Prostate gland (tissue), 2 donors: ENCODE measurements around the gene INTS1. TPM values are rescaled to one million over a fixed set of nuclear protein-coding genes. Genes with fewer than 3 reads are reported as not detected.

Experiments
- DNase-seq: peaks from one replicate; pipeline ENCODE4 v3.0.0-alpha.2; 2019; ENCODE audit warnings: low spot score
- H3K27ac ChIP-seq, 2 donors: fragments of 200-600 bp; sonication (generic); 2 replicates each; pipeline ENCODE4 v1.5.1; 2017 to 2019
- H3K27me3 ChIP-seq: fragments of 200-600 bp; sonication (generic); replicated peaks from 2 replicates; pipeline ENCODE4 v1.5.1; 2019; ENCODE audit not compliant: insufficient read depth
- H3K36me3 ChIP-seq, 2 donors: fragments of 200-600 bp; sonication (generic); 1 replicate in 1 of 2; 2 replicates in 1 of 2; pipeline versions ENCODE4 v1.5.1 to v1.8.1; 2017 to 2019
- H3K4me1 ChIP-seq: fragments of 200-600 bp; sonication (generic); replicated peaks from 2 replicates; pipeline ENCODE4 v1.5.1; 2019
- H3K4me3 ChIP-seq, 2 donors: fragments of 200-600 bp; sonication (generic); 2 replicates each; pipeline ENCODE4 v1.5.1; 2017 to 2019
- H3K9me3 ChIP-seq: fragments of 200-600 bp; sonication (generic); 2 replicates; pipeline ENCODE4 v1.5.1; 2017
- POLR2A ChIP-seq: fragments of 450-650 bp; IDR thresholded peaks from one replicate; pipeline ENCODE4 v1.6.1; 2016; ENCODE audit warnings: antibody characterized with exemption, mild to moderate bottlenecking
- POLR2AphosphoS5 ChIP-seq: sonication (generic); formaldehyde crosslinking; IDR thresholded peaks from one replicate; pipeline ENCODE4 v1.6.1; 2017; ENCODE audit warnings: antibody characterized with exemption
- WGBS: methylation state at CpG from one replicate; pipeline ENCODE4 v1.1.5; 2018; 5-methylcytosine and 5-hydroxymethylcytosine counted together
- intact Hi-C: fragments of 100-400 bp; cut with DNase I; formaldehyde crosslinking; loops from one replicate; pipeline ENCODE4 v1.14.2; 2022
- total RNA-seq, 2 donors: library from RNA; depleted of rRNA; stranded (reverse); fragments of >200 nt; gene quantifications; one replicate each; pipeline ENCODE4 v1.1.0, GENCODE V29; 2016
- TF ChIP-seq, protein P1 (sequence below), 4 experiments: fragments of 200-600 bp in 2 of 4; fragments of 450-650 bp in 2 of 4; sonication (generic) in 2 of 4; IDR thresholded peaks; 1 replicate in 3 of 4; 2 replicates in 1 of 4; pipeline ENCODE4 v1.5.1; 2016 to 2019; ENCODE audit warnings: antibody characterized with exemption in 4 of 4, mild to moderate bottlenecking in 2 of 4, moderate library complexity in 2 of 4

The INTS1 gene
- total RNA-seq, 2 donors from 2014 or later, result 64.9 to 146 TPM

DNA sequence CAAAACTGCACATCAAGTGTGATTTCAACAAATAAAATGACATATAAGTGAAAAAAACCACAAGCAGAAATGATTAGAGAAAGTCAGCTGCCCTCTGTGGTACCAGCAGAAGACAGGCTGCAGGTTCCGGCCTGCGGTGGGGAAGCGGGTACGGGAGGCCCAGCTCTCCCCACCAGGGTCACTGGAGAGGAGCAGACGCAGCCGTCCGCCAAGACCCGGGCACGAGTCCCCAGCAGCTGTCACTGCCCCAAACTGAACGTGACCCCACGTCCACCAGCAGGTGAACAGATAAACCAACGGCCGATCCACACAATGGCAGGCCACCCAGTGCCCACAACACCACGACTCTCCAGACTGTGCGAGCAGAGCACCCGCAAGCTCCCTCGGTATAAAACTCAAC lies 28.8 kb downstream of the INTS1 start:
- DNase-seq, result no peak
- Histone ChIP-seq H3K4me1 (no peaks in the 10 kb centered on the region), H3K4me3 (no peak overlapping the region), H3K36me3 (peaks cover 15 to 29% of the 10 kb centered on the region in 2 donors), H3K27ac (no peak overlapping the region), H3K27me3 (no peaks in the 10 kb centered on the region), H3K9me3 (no peaks in the 10 kb centered on the region)
- WGBS, result 91% methylated on average over 11 of the region's 17 CpGs
- intact Hi-C loops, result loop anchor here (10.0 kb wide), 1 partner anchor 281 kb away; no protein-coding TSS in a partner anchor
- TF ChIP-seq POLR2AphosphoS5, result no peak
- TF ChIP-seq, protein P1, sequence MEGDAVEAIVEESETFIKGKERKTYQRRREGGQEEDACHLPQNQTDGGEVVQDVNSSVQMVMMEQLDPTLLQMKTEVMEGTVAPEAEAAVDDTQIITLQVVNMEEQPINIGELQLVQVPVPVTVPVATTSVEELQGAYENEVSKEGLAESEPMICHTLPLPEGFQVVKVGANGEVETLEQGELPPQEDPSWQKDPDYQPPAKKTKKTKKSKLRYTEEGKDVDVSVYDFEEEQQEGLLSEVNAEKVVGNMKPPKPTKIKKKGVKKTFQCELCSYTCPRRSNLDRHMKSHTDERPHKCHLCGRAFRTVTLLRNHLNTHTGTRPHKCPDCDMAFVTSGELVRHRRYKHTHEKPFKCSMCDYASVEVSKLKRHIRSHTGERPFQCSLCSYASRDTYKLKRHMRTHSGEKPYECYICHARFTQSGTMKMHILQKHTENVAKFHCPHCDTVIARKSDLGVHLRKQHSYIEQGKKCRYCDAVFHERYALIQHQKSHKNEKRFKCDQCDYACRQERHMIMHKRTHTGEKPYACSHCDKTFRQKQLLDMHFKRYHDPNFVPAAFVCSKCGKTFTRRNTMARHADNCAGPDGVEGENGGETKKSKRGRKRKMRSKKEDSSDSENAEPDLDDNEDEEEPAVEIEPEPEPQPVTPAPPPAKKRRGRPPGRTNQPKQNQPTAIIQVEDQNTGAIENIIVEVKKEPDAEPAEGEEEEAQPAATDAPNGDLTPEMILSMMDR (IDR thresholded peaks at IDR 0.05), result no peak
- no peak for TF ChIP-seq POLR2A

DNA sequence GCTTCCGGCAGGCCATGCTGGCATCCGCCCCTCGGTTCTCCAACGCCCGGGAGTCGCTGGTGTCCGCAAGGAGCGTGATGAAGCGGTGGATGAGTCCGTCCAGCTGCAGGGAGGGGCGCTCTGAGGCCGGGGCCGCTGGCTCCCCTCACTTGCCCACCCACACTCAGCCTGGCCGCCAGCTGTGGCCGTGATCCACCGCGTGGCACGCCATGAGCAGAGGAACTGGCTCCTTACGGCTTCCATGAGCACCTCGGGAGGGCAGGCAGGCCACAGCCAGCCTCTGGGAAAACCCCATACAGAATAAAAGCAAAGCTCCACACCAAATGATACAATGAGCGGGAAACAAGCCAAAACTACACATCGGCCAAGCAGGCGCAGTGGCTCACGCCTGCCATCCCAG lies 29.5 kb downstream of the INTS1 start:
- H3K36me3 ChIP-seq, result peaks cover 15 to 33% of the 10 kb centered on the region in 2 donors
- H3K27me3 ChIP-seq, result no peaks in the 10 kb centered on the region
- no peak for TF ChIP-seq POLR2A
- TF ChIP-seq, protein P1 (IDR thresholded peaks at IDR 0.05), result no peak
- TF ChIP-seq POLR2AphosphoS5, result no peak
- H3K27ac ChIP-seq, result no peak overlapping the region
- intact Hi-C loops, result loop anchor here (5.0 to 10.0 kb wide), 2 partner anchors 247 to 280 kb away; no protein-coding TSS in a partner anchor
- no peak overlapping the region for H3K4me3 ChIP-seq
- H3K4me1 ChIP-seq, result no peaks in the 10 kb centered on the region
- no peak for DNase-seq
- H3K9me3 ChIP-seq, result no peaks in the 10 kb centered on the region
- WGBS, result 56% methylated on average over 18 of the region's 24 CpGs

DNA sequence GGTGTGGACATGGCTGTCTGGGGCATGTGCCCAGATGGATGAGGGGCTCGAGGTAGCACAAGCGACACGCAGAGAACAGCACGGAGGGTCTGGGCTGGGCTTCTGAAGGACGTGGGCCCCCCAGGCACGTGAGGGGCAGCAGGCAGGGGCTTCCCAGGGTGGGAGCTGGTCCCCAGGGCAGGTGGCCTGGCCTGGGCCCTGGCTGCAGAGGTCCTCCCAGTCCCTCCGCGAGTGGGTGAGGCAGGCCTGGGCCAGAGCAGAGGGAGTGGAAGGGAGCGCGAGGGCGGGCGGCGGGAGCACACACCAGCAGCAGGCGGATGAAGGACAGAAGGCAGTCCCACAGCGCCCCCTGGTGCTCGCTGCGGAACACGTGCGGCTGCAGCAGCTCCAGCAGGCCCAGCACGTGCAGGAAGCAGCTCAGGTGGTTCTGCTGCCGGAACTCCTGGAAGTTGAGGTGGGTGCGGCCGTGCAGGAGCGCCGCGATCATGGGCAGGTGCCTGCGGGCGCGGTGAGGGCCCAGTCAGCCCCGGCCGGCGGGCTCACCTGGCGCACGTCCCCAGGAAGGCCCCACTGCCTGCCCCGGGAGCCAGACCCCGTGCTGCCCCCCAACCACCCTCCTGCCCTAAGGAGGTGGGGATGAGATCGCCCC lies 30.2 kb downstream of the INTS1 start:
- Histone ChIP-seq H3K9me3 (no peaks in the 10 kb centered on the region), H3K4me1 (no peaks in the 10 kb centered on the region), H3K36me3 (peaks cover 15 to 33% of the 10 kb centered on the region in 2 donors), H3K4me3 (no peak overlapping the region), H3K27me3 (no peaks in the 10 kb centered on the region), H3K27ac (no peak overlapping the region)
- TF ChIP-seq, protein P1 (IDR thresholded peaks at IDR 0.05), result peak; percentile 94 to 98 (median 96)
- TF ChIP-seq POLR2AphosphoS5 (peak; percentile 76), POLR2A (no peak)
- 34% methylated on average over 33 of the region's 37 CpGs for WGBS
- intact Hi-C loops, result loop anchor here (5.0 to 10.0 kb wide), 2 partner anchors 247 to 279 kb away; no protein-coding TSS in a partner anchor
- peak; percentile 91 for DNase-seq

DNA sequence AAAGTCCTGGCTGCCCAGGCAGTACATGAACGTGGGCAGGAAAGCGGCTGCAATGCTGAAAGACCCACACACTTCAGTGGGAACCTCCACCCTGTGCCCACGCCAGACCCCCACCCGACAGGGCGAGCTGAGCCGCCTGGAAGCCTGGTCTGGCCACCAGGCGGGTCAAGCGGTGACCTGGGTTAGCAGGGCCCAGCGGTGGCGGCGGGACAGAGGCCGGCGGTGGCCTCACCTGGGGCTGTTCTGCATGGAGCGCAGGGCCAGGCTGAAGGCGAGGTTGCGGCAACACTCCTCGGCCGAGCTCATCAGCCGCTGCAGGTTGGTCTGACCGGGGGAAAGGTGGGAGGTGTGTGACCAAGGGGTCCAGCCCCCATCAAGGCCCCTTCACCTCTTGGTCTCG lies 33.3 kb downstream of the INTS1 start:
- Histone ChIP-seq H3K9me3 (no peaks in the 10 kb centered on the region), H3K36me3 (peaks cover 15 to 33% of the 10 kb centered on the region in 2 donors), H3K27ac (no peak overlapping the region), H3K4me3 (no peak overlapping the region), H3K4me1 (peaks cover 4% of the 10 kb centered on the region), H3K27me3 (no peaks in the 10 kb centered on the region)
- intact Hi-C loops, result loop anchor here (5.0 to 10.0 kb wide), 2 partner anchors 244 to 276 kb away; no protein-coding TSS in a partner anchor
- TF ChIP-seq POLR2A, result no peak
- TF ChIP-seq, protein P1 (IDR thresholded peaks at IDR 0.05), result no peak
- TF ChIP-seq POLR2AphosphoS5, result no peak
- WGBS, result 95% methylated on average over 19 of the region's 21 CpGs
- no peak for DNase-seq
